Right lobe of liver (tissue), 6 donors: ENCODE measurements around the gene HOXB6. TPM values are rescaled to one million over a fixed set of nuclear protein-coding genes. Genes with fewer than 3 reads are reported as not detected.

Experiments used
- ATAC-seq, 4 donors: fragments of 200-7000 bp; cut with Tn5 transposase; one replicate each; pipeline ENCODE4 v1.9.1; 2020; ENCODE audit warnings: mild to moderate bottlenecking in 4 of 4, moderate library complexity in 4 of 4
- DNase-seq, 3 donors: peaks; one replicate each; pipeline ENCODE4 v3.0.0-alpha.2; 2020
- H3K27ac ChIP-seq, 3 donors: fragments of 200-600 bp; one replicate each; pipeline ENCODE4 v1.8.0; 2022
- H3K27me3 ChIP-seq, 2 donors: fragments of 200-600 bp; one replicate each; pipeline ENCODE4 v1.8.0; 2022
- H3K36me3 ChIP-seq, 4 donors: fragments of 200-600 bp; sonication (generic) in 1 of 4; one replicate each; pipeline versions ENCODE4 v1.5.1 to v1.8.0; 2017 to 2022; ENCODE audit warnings: control low read depth in 1 of 4
- H3K4me1 ChIP-seq, 4 donors: fragments of 200-600 bp; sonication (generic) in 1 of 4; one replicate each; pipeline versions ENCODE4 v1.5.1 to v1.8.0; 2017 to 2022; ENCODE audit warnings: control low read depth in 1 of 4
- H3K4me3 ChIP-seq, 3 donors: fragments of 200-600 bp; one replicate each; pipeline ENCODE4 v1.8.0; 2022
- H3K9me3 ChIP-seq, 4 donors: fragments of 200-600 bp; sonication (generic) in 1 of 4; one replicate each; pipeline versions ENCODE4 v1.5.1 to v1.8.0; 2017 to 2022; ENCODE audit warnings: control low read depth in 1 of 4
- CTCF ChIP-seq, 4 donors: fragments of 200-600 bp in 3 of 4; fragments of 450-650 bp in 1 of 4; IDR thresholded peaks; one replicate each; pipeline versions ENCODE4 v1.5.1 to v1.8.0; 2016 to 2022; ENCODE audit warnings: antibody characterized with exemption in 4 of 4, mild to moderate bottlenecking in 2 of 4
- POLR2A ChIP-seq: fragments of 450-650 bp; IDR thresholded peaks from one replicate; pipeline ENCODE4 v1.6.1; 2017; ENCODE audit warnings: antibody characterized with exemption, mild to moderate bottlenecking
- WGBS: methylation state at CpG from one replicate; pipeline ENCODE4 v1.1.6; 2018; ENCODE audit warnings: low coverage, low lambda C conversion rate; ENCODE audit not compliant: insufficient coverage; ENCODE audit errors: missing lambda C conversion rate; 5-methylcytosine and 5-hydroxymethylcytosine counted together
- intact Hi-C, 2 donors: fragments of 100-400 bp; cut with DNase I; formaldehyde crosslinking; loops; one replicate each; pipeline versions ENCODE4 v1.11.2 to v1.14.1; 2022
- total RNA-seq, 6 experiments: library from RNA; depleted of rRNA in 2 of 6; stranded (reverse); fragments of >200 nt in 2 of 6; fragmentation: NEBNext Ultra II Directional in 3 of 6; extraction: Animal tissue kit (Norgen Biotek cat#: 25700) in 3 of 6; gene quantifications; one replicate each; pipeline versions ENCODE4 v1.1.0 to v1.2.4, GENCODE V29; 2016 to 2023
- donor health status: DM: no; HTN: yes; CAD: no.
- donor health status: DM: no; HTN: no; CAD: no.
- donor health status: DM: no; HTN: no; CAD: no.
- donor health status: DM: no; HTN: yes; CAD: no.
- donor health status: DM: no; HTN: yes; CAD: no.

Gene HOXB6
- total RNA-seq, 6 experiments from 2014 or later, result 0.18 to 0.83 (median 0.56) TPM

- intact Hi-C loops, result no loop called here
- 18% methylated on average over 4 of the region's 4 CpGs for WGBS
- H3K4me1 ChIP-seq, result peaks cover 0 to 17% (median 2%) of the 10 kb centered on the region in 4 donors
- peaks cover 29 to 69% of the 10 kb centered on the region in 2 donors for H3K27me3 ChIP-seq
- H3K9me3 ChIP-seq, result no peaks in the 10 kb centered on the region
- TF ChIP-seq POLR2A, result no peak
- TF ChIP-seq CTCF (IDR thresholded peaks at IDR 0.05), result no peak
- no peaks in the 10 kb centered on the region for H3K36me3 ChIP-seq
- H3K4me3 ChIP-seq, result no peak overlapping the region
- no peak overlapping the region for H3K27ac ChIP-seq
- ATAC-seq (no peak), DNase-seq (no peak)
These were observed 18.8 kb upstream of the HOXB6 start for GRCh38 chr17:48623583-48623982.

GRCh38 chr17:48622857-48623256 lies 18.1 kb upstream of the HOXB6 start:
- Histone ChIP-seq H3K4me3 (no peak overlapping the region), H3K4me1 (peaks cover 0 to 17% (median 2%) of the 10 kb centered on the region in 4 donors), H3K27me3 (peaks cover 29 to 71% of the 10 kb centered on the region in 2 donors), H3K9me3 (no peaks in the 10 kb centered on the region), H3K27ac (no peak overlapping the region), H3K36me3 (no peaks in the 10 kb centered on the region)
- intact Hi-C loops, result no loop called here
- ATAC-seq (no peak), DNase-seq (no peak)
- TF ChIP-seq CTCF (IDR thresholded peaks at IDR 0.05) (no peak), POLR2A (no peak)
- 9% methylated on average over 11 of the region's 11 CpGs for WGBS

GRCh38 chr17:48621410-48622392 lies 16.9 kb upstream of the HOXB6 start:
- H3K4me3 ChIP-seq, result no peak overlapping the region
- DNase-seq (no peak), ATAC-seq (no peak)
- H3K27me3 ChIP-seq, result peaks cover 22 to 72% of the 10 kb centered on the region in 2 donors
- H3K27ac ChIP-seq, result no peak overlapping the region
- H3K9me3 ChIP-seq, result no peaks in the 10 kb centered on the region
- no peaks in the 10 kb centered on the region for H3K36me3 ChIP-seq
- intact Hi-C loops, result no loop called here
- TF ChIP-seq CTCF (IDR thresholded peaks at IDR 0.05), result no peak
- peaks cover 0 to 17% (median 2%) of the 10 kb centered on the region in 4 donors for H3K4me1 ChIP-seq
- WGBS, result 17% methylated on average over 15 of the region's 41 CpGs

GRCh38 chr17:48620461-48621139 lies 15.8 kb upstream of the HOXB6 start:
- peaks cover 0 to 8% (median 0%) of the 10 kb centered on the region in 4 donors for H3K4me1 ChIP-seq
- no peak for DNase-seq
- H3K36me3 ChIP-seq, result no peaks in the 10 kb centered on the region
- intact Hi-C loops, result no loop called here
- no peak for ATAC-seq
- no peak overlapping the region for H3K27ac ChIP-seq
- H3K4me3 ChIP-seq, result no peak overlapping the region
- WGBS, result 20% methylated on average over 4 of the region's 6 CpGs
- no peaks in the 10 kb centered on the region for H3K9me3 ChIP-seq
- peaks cover 33 to 75% of the 10 kb centered on the region in 2 donors for H3K27me3 ChIP-seq
- TF ChIP-seq POLR2A (no peak), CTCF (IDR thresholded peaks at IDR 0.05) (no peak)
